Keratinocyte (primary cell): Measurements from ENCODE around the gene TAB2. TPM values are rescaled to one million over a fixed set of nuclear protein-coding genes. Genes with fewer than 3 reads are reported as not detected.

Experiments
- DNase-seq: peaks from one replicate; pipeline ENCODE4 v3.0.0-alpha.2; 2011; ENCODE audit warnings: low read depth, missing footprints, low spot score
- FAIRE-seq: peaks from 2 replicates; lab custom pipeline; 2011; peaks lifted over from hg19 to GRCh38; lab: Jason Lieb, UNC
- H2AFZ ChIP-seq: 2 replicates; pipeline ENCODE4 v1.6.0; 2012; ENCODE audit warnings: low read length, control low read depth, inconsistent platforms; ENCODE audit not compliant: control insufficient read depth
- H3K27ac ChIP-seq: 2 replicates; pipeline ENCODE4 v1.5.1; 2011; ENCODE audit warnings: low read length; ENCODE audit not compliant: control insufficient read depth, insufficient read depth
- H3K27me3 ChIP-seq: 3 replicates; pipeline ENCODE4 v1.6.0; 2011; ENCODE audit warnings: low read length; ENCODE audit not compliant: control insufficient read depth, insufficient read depth; ENCODE audit errors: extremely low read depth
- H3K36me3 ChIP-seq, 2 experiments: 2 replicates in 1 of 2; 3 replicates in 1 of 2; pipeline ENCODE4 v1.5.1; 2011; ENCODE audit warnings: low read length in 2 of 2, mild to moderate bottlenecking in 1 of 2; ENCODE audit not compliant: control insufficient read depth in 2 of 2, insufficient read depth in 2 of 2; ENCODE audit errors: extremely low read depth in 1 of 2
- H3K4me1 ChIP-seq: 3 replicates; pipeline ENCODE4 v1.5.1; 2011; ENCODE audit warnings: low read length; ENCODE audit not compliant: control insufficient read depth, insufficient read depth; ENCODE audit errors: extremely low read depth
- H3K4me2 ChIP-seq: 3 replicates; pipeline ENCODE4 v1.6.0; 2011; ENCODE audit warnings: low read depth, low read length; ENCODE audit not compliant: control insufficient read depth, insufficient read depth; ENCODE audit errors: extremely low read depth
- H3K4me3 ChIP-seq, 3 experiments: fragments of 200-600 bp in 1 of 3; sonication (generic) in 1 of 3; 2 replicates in 2 of 3; 3 replicates in 1 of 3; pipeline ENCODE4 v1.5.1; 2011 to 2016; ENCODE audit warnings: low read length in 3 of 3, mild to moderate bottlenecking in 3 of 3, control low read depth in 2 of 3, inconsistent platforms in 1 of 3, low read depth in 1 of 3, mixed read lengths in 1 of 3, mixed run types in 1 of 3, moderate library complexity in 1 of 3; ENCODE audit not compliant: control insufficient read depth in 2 of 3, insufficient read depth in 2 of 3; ENCODE audit errors: extremely low read depth in 1 of 3
- H3K79me2 ChIP-seq: 2 replicates; pipeline ENCODE4 v1.6.0; 2012; ENCODE audit warnings: low read length; ENCODE audit not compliant: control insufficient read depth, insufficient read depth
- H3K9ac ChIP-seq: 3 replicates; pipeline ENCODE4 v1.6.0; 2011; ENCODE audit warnings: low read length; ENCODE audit not compliant: control insufficient read depth, insufficient read depth; ENCODE audit errors: extremely low read depth
- H3K9me1 ChIP-seq: 3 replicates; pipeline ENCODE4 v1.6.0; 2011; ENCODE audit warnings: low read length; ENCODE audit not compliant: control insufficient read depth, insufficient read depth; ENCODE audit errors: extremely low read depth
- H3K9me3 ChIP-seq: 2 replicates; pipeline ENCODE4 v1.5.1; 2012; ENCODE audit warnings: low read depth, low read length; ENCODE audit not compliant: control insufficient read depth
- H4K20me1 ChIP-seq: 3 replicates; pipeline ENCODE4 v1.6.0; 2011; ENCODE audit warnings: low read length; ENCODE audit not compliant: control insufficient read depth, insufficient read depth; ENCODE audit errors: extremely low read depth
- CTCF ChIP-seq, 3 experiments: IDR thresholded peaks in 1 of 3; conservative IDR thresholded peaks in 1 of 3; optimal IDR thresholded peaks in 1 of 3; 2 replicates in 2 of 3; 3 replicates in 1 of 3; pipeline versions ENCODE3 to v1.5.1; 2011; ENCODE audit warnings: low read length in 3 of 3, mild to moderate bottlenecking in 3 of 3, moderate library complexity in 2 of 3, control low read depth in 1 of 3, inconsistent platforms in 1 of 3; ENCODE audit not compliant: insufficient read depth in 2 of 3; ENCODE audit errors: extremely low read depth in 1 of 3
- EZH2 ChIP-seq: IDR thresholded peaks from one replicate; pipeline ENCODE4 v1.6.1; 2012; ENCODE audit warnings: inconsistent platforms, mild to moderate bottlenecking, low read length, moderate library complexity
- dilution Hi-C: fragments of 300-500 bp; cut with MboI; formaldehyde crosslinking; loops from one replicate; pipeline ENCODE4 v1.7.0; 2020; ENCODE audit warnings: low sequenced_read_pairs; ENCODE audit not compliant: extremely low pct_ligation_motif_present
- polyA plus RNA-seq, 5 experiments: library from polyadenylated mRNA; depleted of rRNA in 3 of 5; stranded (reverse) in 3 of 5; stranded (forward) in 1 of 5; unstranded in 1 of 5; fragments of >200 nt; gene quantifications; 1 replicate in 1 of 5; 2 replicates in 3 of 5; 3 replicates in 1 of 5; pipeline versions ENCODE4 v1.2.1 to v1.2.3, GENCODE V29; 2011 to 2012; ENCODE audit warnings: missing spikeins in 2 of 5, low read depth in 1 of 5, low replicate concordance in 1 of 5

TAB2 gene
- polyA plus RNA-seq, 1 donor (not counting 4 experiments of a cell fraction or from before 2014, with no cell fraction given): 47.5 TPM

- Histone ChIP-seq H3K9ac (no peak overlapping the region), H3K4me2 (no peak overlapping the region), H3K4me3 (no peak overlapping the region), H3K9me1 (no peaks in the 10 kb centered on the region), H3K27ac (no peak overlapping the region), H3K9me3 (no peaks in the 10 kb centered on the region), H3K36me3 (no peaks in the 10 kb centered on the region), H2AFZ (no peak overlapping the region), H3K79me2 (peaks cover 96% of the 10 kb centered on the region), H4K20me1 (no peaks in the 10 kb centered on the region), H3K4me1 (peaks cover 7% of the 10 kb centered on the region), H3K27me3 (no peaks in the 10 kb centered on the region)
- dilution Hi-C loops: no loop called here
- no peak for DNase-seq
- no peak for TF ChIP-seq EZH2
- FAIRE-seq: no peak
Observed at GRCh38 chr6:149324428-149324827, 6.9 kb downstream of the TAB2 start.

- DNase-seq (no peak), FAIRE-seq (no peak)
- peaks cover 2% of the 10 kb centered on the region for H3K4me1 ChIP-seq
- H3K9me3 ChIP-seq: no peaks in the 10 kb centered on the region
- H3K27me3 ChIP-seq: no peaks in the 10 kb centered on the region
- peaks cover 96% of the 10 kb centered on the region for H3K79me2 ChIP-seq
- dilution Hi-C loops: no loop called here
- no peak overlapping the region for H3K9ac ChIP-seq
- no peak overlapping the region for H2AFZ ChIP-seq
- H3K4me3 ChIP-seq: no peak overlapping the region
- no peaks in the 10 kb centered on the region for H4K20me1 ChIP-seq
- no peaks in the 10 kb centered on the region for H3K36me3 ChIP-seq
- no peaks in the 10 kb centered on the region for H3K9me1 ChIP-seq
- TF ChIP-seq CTCF (optimal IDR thresholded peaks at IDR 0.05 in 1 of 3, IDR thresholded peaks at IDR 0.05 in 1 of 3, conservative IDR thresholded peaks at IDR 0.05 in 1 of 3; ENCODE audit: extremely low read depth in 1 of 3, insufficient read depth in 2 of 3, low read length in 3 of 3) (no peak), EZH2 (no peak)
- no peak overlapping the region for H3K27ac ChIP-seq
- no peak overlapping the region for H3K4me2 ChIP-seq
Observed at GRCh38 chr6:149325648-149326236, 8.2 kb downstream of the TAB2 start.

GRCh38 chr6:149327638-149328037 lies 10.1 kb downstream of the TAB2 start:
- no peak overlapping the region for H3K4me2 ChIP-seq
- H3K4me3 ChIP-seq: no peak overlapping the region
- no peaks in the 10 kb centered on the region for H3K27me3 ChIP-seq
- DNase-seq (no peak), FAIRE-seq (no peak)
- H3K4me1 ChIP-seq: peaks cover 13% of the 10 kb centered on the region
- H3K9ac ChIP-seq: no peak overlapping the region
- dilution Hi-C loops: no loop called here
- no peaks in the 10 kb centered on the region for H3K36me3 ChIP-seq
- H3K79me2 ChIP-seq: peaks cover 96% of the 10 kb centered on the region
- no peaks in the 10 kb centered on the region for H3K9me1 ChIP-seq
- H4K20me1 ChIP-seq: no peaks in the 10 kb centered on the region
- H2AFZ ChIP-seq: no peak overlapping the region
- TF ChIP-seq CTCF (optimal IDR thresholded peaks at IDR 0.05 in 1 of 3, IDR thresholded peaks at IDR 0.05 in 1 of 3, conservative IDR thresholded peaks at IDR 0.05 in 1 of 3; ENCODE audit: extremely low read depth in 1 of 3, insufficient read depth in 2 of 3, low read length in 3 of 3): no peak
- no peak for TF ChIP-seq EZH2
- H3K27ac ChIP-seq: no peak overlapping the region
- no peaks in the 10 kb centered on the region for H3K9me3 ChIP-seq
